ENCODE measurements around the gene APOC4.

APOC4 gene

DNA sequence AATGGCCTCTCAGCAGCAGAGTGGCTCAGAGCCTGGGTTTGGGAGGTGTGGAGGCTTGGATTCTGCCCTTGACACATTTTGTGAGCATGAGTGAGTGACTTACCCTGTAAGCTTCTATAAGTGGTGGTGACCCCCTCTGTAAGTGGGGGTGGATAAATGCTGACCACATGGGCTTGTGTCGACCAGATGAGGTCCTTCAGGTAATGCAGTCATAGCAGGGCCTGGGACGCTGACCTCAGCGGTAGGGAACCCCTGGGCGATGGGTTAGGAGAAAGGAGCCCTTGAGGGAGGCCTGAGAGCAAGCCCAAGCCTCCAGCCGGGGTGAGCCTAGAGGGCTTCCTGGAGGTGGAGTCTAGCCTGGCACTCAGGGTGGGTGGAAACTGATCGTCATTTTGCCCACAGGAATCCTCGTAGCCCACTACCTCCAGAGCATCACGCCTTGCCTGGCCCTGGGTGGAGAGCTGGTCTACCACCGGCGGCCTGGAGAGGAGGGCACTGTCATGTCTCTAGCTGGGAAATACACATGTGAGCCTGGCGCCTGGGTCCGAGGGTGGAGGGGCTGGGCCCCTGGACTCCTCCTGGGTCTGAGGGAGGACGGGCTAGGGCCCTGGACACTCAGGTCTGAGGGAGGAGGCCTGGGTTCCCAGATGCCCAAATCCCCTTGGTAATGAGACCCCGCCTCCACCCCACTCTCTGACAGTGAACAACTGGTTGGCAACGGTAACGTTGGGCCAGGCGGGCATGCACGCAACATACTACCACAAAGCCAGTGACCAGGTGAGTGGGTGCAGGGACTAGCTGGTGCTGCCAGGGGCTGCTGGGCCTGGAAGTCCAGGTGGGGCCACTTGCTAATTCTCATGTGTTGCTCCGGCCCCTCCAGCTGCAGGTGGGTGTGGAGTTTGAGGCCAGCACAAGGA is 41.5 kb upstream of the APOC4 start:
- no peak overlapping the region for H3K4me3 ChIP-seq (ENCODE audit: low read length)
- no peak for TF ChIP-seq CTCF (IDR thresholded peaks at IDR 0.05; ENCODE audit: insufficient read depth, low read depth, low read length, missing control alignments)
- no peak for DNase-seq (ENCODE audit: low read depth)

- H3K4me3 ChIP-seq (ENCODE audit: low read length) = no peak overlapping the region
- no peak for TF ChIP-seq CTCF (IDR thresholded peaks at IDR 0.05; ENCODE audit: insufficient read depth, low read depth, low read length, missing control alignments)
- DNase-seq (ENCODE audit: low read depth) = no peak
Measured at GRCh38 chr19:44903216-44903601, 38.8 kb upstream of the APOC4 start.

DNA sequence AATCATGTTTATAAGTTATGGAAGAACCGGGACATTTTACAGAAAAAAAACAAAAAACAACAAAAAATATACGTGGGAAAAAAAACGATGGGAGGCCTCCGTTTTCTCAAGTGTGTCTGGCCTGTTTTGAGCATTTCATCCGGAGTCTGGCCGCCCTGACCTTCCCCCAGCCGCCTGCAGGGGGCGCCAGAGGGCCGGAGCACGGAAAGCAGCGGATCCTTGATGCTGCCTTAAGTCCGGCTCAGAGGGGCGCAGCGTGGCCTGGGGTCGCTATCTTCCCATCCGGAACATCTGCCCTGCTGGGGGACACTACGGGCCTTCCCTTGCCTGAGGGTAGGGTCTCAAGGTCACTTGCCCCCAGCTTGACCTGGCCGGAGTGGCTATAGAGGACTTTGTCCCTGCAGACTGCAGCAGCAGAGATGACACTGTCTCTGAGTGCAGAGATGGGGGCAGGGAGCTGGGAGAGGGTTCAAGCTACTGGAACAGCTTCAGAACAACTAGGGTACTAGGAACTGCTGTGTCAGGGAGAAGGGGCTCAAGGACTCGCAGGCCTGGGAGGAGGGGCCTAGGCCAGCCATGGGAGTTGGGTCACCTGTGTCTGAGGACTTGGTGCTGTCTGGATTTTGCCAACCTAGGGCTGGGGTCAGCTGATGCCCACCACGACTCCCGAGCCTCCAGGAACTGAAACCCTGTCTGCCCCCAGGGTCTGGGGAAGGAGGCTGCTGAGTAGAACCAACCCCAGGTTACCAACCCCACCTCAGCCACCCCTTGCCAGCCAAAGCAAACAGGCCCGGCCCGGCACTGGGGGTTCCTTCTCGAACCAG is 38.2 kb upstream of the APOC4 start:
- peak; percentile 57 for DNase-seq (ENCODE audit: low read depth)
- no peak overlapping the region for H3K4me3 ChIP-seq (ENCODE audit: low read length)

DNA sequence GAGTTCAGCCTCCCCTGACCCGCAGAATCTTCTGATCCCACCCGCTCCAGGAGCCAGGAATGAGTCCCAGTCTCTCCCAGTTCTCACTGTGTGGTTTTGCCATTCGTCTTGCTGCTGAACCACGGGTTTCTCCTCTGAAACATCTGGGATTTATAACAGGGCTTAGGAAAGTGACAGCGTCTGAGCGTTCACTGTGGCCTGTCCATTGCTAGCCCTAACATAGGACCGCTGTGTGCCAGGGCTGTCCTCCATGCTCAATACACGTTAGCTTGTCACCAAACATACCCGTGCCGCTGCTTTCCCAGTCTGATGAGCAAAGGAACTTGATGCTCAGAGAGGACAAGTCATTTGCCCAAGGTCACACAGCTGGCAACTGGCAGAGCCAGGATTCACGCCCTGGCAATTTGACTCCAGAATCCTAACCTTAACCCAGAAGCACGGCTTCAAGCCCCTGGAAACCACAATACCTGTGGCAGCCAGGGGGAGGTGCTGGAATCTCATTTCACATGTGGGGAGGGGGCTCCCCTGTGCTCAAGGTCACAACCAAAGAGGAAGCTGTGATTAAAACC is 37.5 kb upstream of the APOC4 start:
- H3K4me3 ChIP-seq (ENCODE audit: low read length) = no peak overlapping the region
- no peak for DNase-seq (ENCODE audit: low read depth)
- TF ChIP-seq CTCF (IDR thresholded peaks at IDR 0.05; ENCODE audit: insufficient read depth, low read depth, low read length, missing control alignments) = peak; percentile 21

More for the DNA sequence above, 38.2 kb upstream of the APOC4 start:
- TF ChIP-seq CTCF (IDR thresholded peaks at IDR 0.05; ENCODE audit: insufficient read depth, low read depth, low read length, missing control alignments) = peak; percentile 92

GRCh38 chr19:44905437-44906160 is 36.4 kb upstream of the APOC4 start, which contains the start of gene APOE:
Gene APOE, plus strand, starts transcription at chr19:44905796. Its CDS starts 829 bp downstream, at chr19:44906625.
- no peak for DNase-seq (ENCODE audit: low read depth)
- no peak for TF ChIP-seq CTCF (IDR thresholded peaks at IDR 0.05; ENCODE audit: insufficient read depth, low read depth, low read length, missing control alignments)
- peak within 1 kb of the TSS; percentile 34 for H3K4me3 ChIP-seq (ENCODE audit: low read length)

DNA sequence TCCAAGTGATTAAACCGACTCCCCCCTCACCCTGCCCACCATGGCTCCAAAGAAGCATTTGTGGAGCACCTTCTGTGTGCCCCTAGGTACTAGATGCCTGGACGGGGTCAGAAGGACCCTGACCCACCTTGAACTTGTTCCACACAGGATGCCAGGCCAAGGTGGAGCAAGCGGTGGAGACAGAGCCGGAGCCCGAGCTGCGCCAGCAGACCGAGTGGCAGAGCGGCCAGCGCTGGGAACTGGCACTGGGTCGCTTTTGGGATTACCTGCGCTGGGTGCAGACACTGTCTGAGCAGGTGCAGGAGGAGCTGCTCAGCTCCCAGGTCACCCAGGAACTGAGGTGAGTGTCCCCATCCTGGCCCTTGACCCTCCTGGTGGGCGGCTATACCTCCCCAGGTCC is 34.4 kb upstream of the APOC4 start:
- DNase-seq (ENCODE audit: low read depth) = no peak
- no peak for TF ChIP-seq CTCF (IDR thresholded peaks at IDR 0.05; ENCODE audit: insufficient read depth, low read depth, low read length, missing control alignments)
- H3K4me3 ChIP-seq (ENCODE audit: low read length) = no peak overlapping the region

All from epithelial cell of esophagus (primary cell).